HepG2 (cell line): ENCODE results near the gene FRK. TPM values are rescaled to one million over a fixed set of nuclear protein-coding genes. Genes with fewer than 3 reads are reported as not detected.
A peak's percentile ranks its signal among the peaks of the same experiment; 100 is the strongest.

Experiments used
- HIVEP1 ChIP-seq: sonication (generic); formaldehyde crosslinking; IDR thresholded peaks from 2 replicates; pipeline ENCODE4 v1.4.0; 2020; ENCODE audit warnings: mild to moderate bottlenecking, missing genetic modification reagents
- HOXA5 ChIP-seq: sonication (generic); formaldehyde crosslinking; IDR thresholded peaks from 2 replicates; pipeline ENCODE4 v1.4.0; 2020; ENCODE audit warnings: missing genetic modification reagents
- MAFG ChIP-seq: sonication (generic); formaldehyde crosslinking; IDR thresholded peaks from 2 replicates; pipeline ENCODE4 v1.5.1; 2020; ENCODE audit warnings: mild to moderate bottlenecking, missing genetic modification reagents
- MBD4 ChIP-seq: IDR thresholded peaks from 2 replicates; pipeline ENCODE4 v1.6.1; 2012; ENCODE audit warnings: low read length, inconsistent platforms, borderline replicate concordance
- MED8 ChIP-seq: sonication (generic); formaldehyde crosslinking; IDR thresholded peaks from 2 replicates; pipeline ENCODE4 v1.8.1; 2023; ENCODE audit warnings: mild to moderate bottlenecking, missing genetic modification reagents; ENCODE audit not compliant: insufficient replicate concordance
- MTF1 ChIP-seq: sonication (generic); formaldehyde crosslinking; IDR thresholded peaks from 2 replicates; pipeline ENCODE4 v1.5.0; 2020; ENCODE audit warnings: missing genetic modification reagents
- MXD1 ChIP-seq: sonication (generic); formaldehyde crosslinking; IDR thresholded peaks from 2 replicates; pipeline ENCODE4 v1.4.0; 2020; ENCODE audit warnings: mild to moderate bottlenecking, missing genetic modification reagents
- POLR2A ChIP-seq, 2 experiments: IDR thresholded peaks; 2 replicates each; pipeline ENCODE4 v1.6.1; 2011; ENCODE audit warnings: low read depth in 2 of 2, low read length in 2 of 2, mild to moderate bottlenecking in 1 of 2, moderate library complexity in 1 of 2; ENCODE audit not compliant: insufficient read depth in 1 of 2
- RORA ChIP-seq: sonication (generic); formaldehyde crosslinking; IDR thresholded peaks from 2 replicates; pipeline ENCODE4 v1.5.0; 2020; ENCODE audit warnings: mild to moderate bottlenecking, missing genetic modification reagents, moderate library complexity
- SAFB2 ChIP-seq: sonication (generic); formaldehyde crosslinking; IDR thresholded peaks from 2 replicates; pipeline ENCODE4 v1.5.1; 2020; ENCODE audit warnings: missing genetic modification reagents, low read depth, mild to moderate bottlenecking, borderline replicate concordance
- SCMH1 ChIP-seq: sonication (generic); formaldehyde crosslinking; IDR thresholded peaks from 2 replicates; pipeline ENCODE4 v1.9.0; 2021; ENCODE audit warnings: missing genetic modification reagents, mild to moderate bottlenecking, borderline replicate concordance
- SIX1 ChIP-seq: sonication (generic); formaldehyde crosslinking; IDR thresholded peaks from 2 replicates; pipeline ENCODE4 v1.4.0; 2020; ENCODE audit warnings: missing genetic modification reagents, borderline replicate concordance
- SMAD1 ChIP-seq: sonication (generic); formaldehyde crosslinking; IDR thresholded peaks from 2 replicates; pipeline ENCODE4 v1.4.0; 2020; ENCODE audit warnings: missing genetic modification reagents, low read depth, mild to moderate bottlenecking, borderline replicate concordance
- SMAD3 ChIP-seq: sonication (generic); formaldehyde crosslinking; IDR thresholded peaks from 2 replicates; pipeline ENCODE4 v1.4.0; 2020; ENCODE audit warnings: missing genetic modification reagents
- SNRNP70 ChIP-seq: fragments of 200-400 bp; formaldehyde crosslinking; IDR thresholded peaks from 2 replicates; pipeline ENCODE4 v1.6.1; 2017; ENCODE audit warnings: mild to moderate bottlenecking, low read depth, low read length, moderate library complexity
- SP4 ChIP-seq: sonication (generic); formaldehyde crosslinking; IDR thresholded peaks from 2 replicates; pipeline ENCODE4 v1.8.1; 2023; ENCODE audit warnings: mild to moderate bottlenecking, missing genetic modification reagents
- THRA ChIP-seq: sonication (generic); formaldehyde crosslinking; IDR thresholded peaks from 2 replicates; pipeline ENCODE4 v1.4.0; 2020; ENCODE audit warnings: missing genetic modification reagents, borderline replicate concordance
- ZBTB39 ChIP-seq: sonication (generic); formaldehyde crosslinking; IDR thresholded peaks from 2 replicates; pipeline ENCODE4 v1.5.0; 2020; ENCODE audit warnings: missing genetic modification reagents
- ZFP37 ChIP-seq: sonication (generic); formaldehyde crosslinking; IDR thresholded peaks from 2 replicates; pipeline ENCODE4 v1.4.0; 2020; ENCODE audit warnings: missing genetic modification reagents, borderline replicate concordance
- ZNF263 ChIP-seq: sonication (generic); formaldehyde crosslinking; IDR thresholded peaks from 2 replicates; pipeline ENCODE4 v1.4.0; 2020; ENCODE audit warnings: missing genetic modification reagents
- ZNF737 ChIP-seq: sonication (generic); formaldehyde crosslinking; IDR thresholded peaks from 2 replicates; pipeline ENCODE4 v1.5.0; 2020; ENCODE audit warnings: missing genetic modification reagents, mild to moderate bottlenecking, borderline replicate concordance
- ZNF747 ChIP-seq: sonication (generic); formaldehyde crosslinking; IDR thresholded peaks from 2 replicates; pipeline ENCODE4 v1.8.1; 2023; ENCODE audit warnings: missing genetic modification reagents, mild to moderate bottlenecking, borderline replicate concordance
- ZNF770 ChIP-seq: sonication (generic); formaldehyde crosslinking; IDR thresholded peaks from 2 replicates; pipeline ENCODE4 v1.5.0; 2020; ENCODE audit warnings: mild to moderate bottlenecking, missing genetic modification reagents
- ZNF773 ChIP-seq: sonication (generic); formaldehyde crosslinking; IDR thresholded peaks from 2 replicates; pipeline ENCODE4 v1.4.0; 2020; ENCODE audit warnings: missing genetic modification reagents, borderline replicate concordance
- polyA plus RNA-seq, 8 experiments: library from polyadenylated mRNA; depleted of rRNA in 3 of 8; stranded (reverse) in 7 of 8; unstranded in 1 of 8; fragments of >200 nt; fragmentation: Illumina TruSeq in 4 of 8; extraction: Trizol in 4 of 8; gene quantifications; 2 replicates each; pipeline versions ENCODE4 v1.2.1 to v1.2.3, GENCODE V29; 2011 to 2016; ENCODE audit warnings: low read depth in 4 of 8, missing spikeins in 1 of 8, mixed read lengths in 1 of 8; ENCODE audit not compliant: insufficient read depth in 1 of 8
- total RNA-seq, 5 experiments: library from RNA; depleted of rRNA; stranded (reverse); fragments of >200 nt; fragmentation: Illumina TruSeq; extraction: Trizol; gene quantifications; 2 replicates each; pipeline ENCODE4 v1.2.3, GENCODE V29; 2016; ENCODE audit warnings: low read depth in 1 of 5

FRK gene
- total and polyA plus RNA-seq, 2 of the 13 experiments (the other 11 are each of a cell fraction or from before 2014, with no cell fraction given) = 1.3 to 2.9 TPM

- TF ChIP-seq SIX1 (CRISPR knock-in tag) (no peak), SNRNP70 (no peak), THRA (no peak), SMAD1 (CRISPR knock-in tag) (no peak), MAFG (CRISPR knock-in tag) (no peak), ZNF737 (CRISPR knock-in tag) (no peak), SMAD3 (CRISPR knock-in tag) (no peak; the same call in 1 of the 2 replicates), MBD4 (no peak), ZNF263 (CRISPR knock-in tag) (0 out of 2 replicates have a peak, but pooled peaks have one; percentile 56), MTF1 (CRISPR knock-in tag) (no peak), ZBTB39 (CRISPR knock-in tag) (no peak), SAFB2 (CRISPR knock-in tag) (no peak), HOXA5 (no peak), HIVEP1 (CRISPR knock-in tag) (no peak), SP4 (CRISPR knock-in tag) (no peak), ZNF773 (CRISPR knock-in tag) (no peak), ZNF747 (CRISPR knock-in tag) (no peak), RORA (CRISPR knock-in tag) (no peak), POLR2A (IDR thresholded peaks at IDR 0.05; ENCODE audit: insufficient read depth in 1 of 2, low read depth in 2 of 2, low read length in 2 of 2) (no peak; a peak in 1 of 4 replicates), MED8 (CRISPR knock-in tag) (no peak), MXD1 (CRISPR knock-in tag) (no peak), ZNF770 (CRISPR knock-in tag) (peak; percentile 16; the same call in 1 of the 2 replicates), ZFP37 (CRISPR knock-in tag) (no peak), SCMH1 (CRISPR knock-in tag) (no peak)
These were observed 749 bp downstream of the FRK start (continued) for GRCh38 chr6:116059713-116060571.
